GM06990 (cell line): ENCODE measurements around the gene PLXND1.

Source experiments
- DNase-seq: peaks from one replicate; pipeline ENCODE4 v3.0.0-alpha.2; 2011; ENCODE audit not compliant: insufficient read length; ENCODE audit errors: extremely low read depth
- H3K27me3 ChIP-seq: replicated peaks from 2 replicates; pipeline ENCODE4 v1.6.0; 2011; ENCODE audit warnings: low read length; ENCODE audit not compliant: control insufficient read depth, insufficient read depth
- H3K36me3 ChIP-seq: 2 replicates; pipeline ENCODE4 v1.5.1; 2011; ENCODE audit warnings: low read length; ENCODE audit not compliant: control insufficient read depth, insufficient read depth
- H3K4me3 ChIP-seq: replicated peaks from 2 replicates; pipeline ENCODE4 v1.5.1; 2011; ENCODE audit warnings: low read depth, mild to moderate bottlenecking, control low read depth, low read length
- CTCF ChIP-seq: IDR thresholded peaks from 2 replicates; pipeline ENCODE4 v1.5.1; 2011; ENCODE audit warnings: low read length, control low read depth, mild to moderate bottlenecking, inconsistent platforms; ENCODE audit not compliant: insufficient read depth, poor library complexity, severe bottlenecking

The PLXND1 gene

GRCh38 chr3:129632056-129632455 is 25.6 kb upstream of the PLXND1 start:
- no peak for TF ChIP-seq CTCF
- no peak overlapping the region for H3K4me3 ChIP-seq
- H3K36me3 ChIP-seq, result no peaks in the 10 kb centered on the region
- no peaks in the 10 kb centered on the region for H3K27me3 ChIP-seq
- DNase-seq, result no peak

- H3K36me3 ChIP-seq, result no peaks in the 10 kb centered on the region
- H3K4me3 ChIP-seq, result no peak overlapping the region
- TF ChIP-seq CTCF, result no peak
- no peak for DNase-seq
- H3K27me3 ChIP-seq, result no peaks in the 10 kb centered on the region
These were observed 22.5 kb upstream of the PLXND1 start for GRCh38 chr3:129629011-129629410.

- no peak for TF ChIP-seq CTCF
- Histone ChIP-seq H3K27me3 (no peaks in the 10 kb centered on the region), H3K4me3 (no peak overlapping the region; the same call in 1 of the 2 replicates), H3K36me3 (no peaks in the 10 kb centered on the region)
- DNase-seq, result no peak
These were observed 21.7 kb upstream of the PLXND1 start for GRCh38 chr3:129628169-129628522.

- Histone ChIP-seq H3K27me3 (no peaks in the 10 kb centered on the region), H3K36me3 (no peaks in the 10 kb centered on the region), H3K4me3 (peak overlapping the region; percentile 75)
- peak; percentile 77 for TF ChIP-seq CTCF
- DNase-seq, result peak; percentile 66
These were observed 21.1 kb upstream of the PLXND1 start for GRCh38 chr3:129627350-129628168.

GRCh38 chr3:129626744-129627349 is 20.4 kb upstream of the PLXND1 start:
- no peak for TF ChIP-seq CTCF
- DNase-seq, result peak; percentile 89
- Histone ChIP-seq H3K36me3 (no peaks in the 10 kb centered on the region), H3K4me3 (peak overlapping the region; percentile 75), H3K27me3 (no peaks in the 10 kb centered on the region)
